ENCODE data around the gene CLCN1. TPM values are rescaled to one million over a fixed set of nuclear protein-coding genes. Genes with fewer than 3 reads are reported as not detected.

CLCN1 gene
- total and polyA plus RNA-seq, 2 of the 8 experiments (the other 6 are each of a cell fraction or from before 2014, with no cell fraction given) = 0.36 to 0.41 TPM

GRCh38 chr7:143380260-143380645 is 64.3 kb downstream of the CLCN1 start:
- H3K18ac ChIP-seq (ENCODE audit: extremely low read depth, low read length) = peak overlapping the region; percentile 93
- H3K36me3 ChIP-seq (ENCODE audit: control insufficient read depth in 2 of 4, insufficient read depth in 4 of 4, low read length in 3 of 4) = peaks cover 3 to 27% (median 10%) of the 10 kb centered on the region in 4 experiments; a peak in 7 of 8 replicates
- 3% methylated on average over 29 of the region's 35 CpGs; no CpG with 5 or more reads in 1 of the 2 experiments for WGBS, 2 experiments (ENCODE audit: extremely low coverage in 1 of 2, insufficient coverage in 1 of 2, insufficient read length in 1 of 2, insufficient replicate concordance in 2 of 2, low coverage in 1 of 2, low lambda C conversion rate in 2 of 2, missing lambda C conversion rate in 1 of 2)
- H4K5ac ChIP-seq (ENCODE audit: insufficient read length, low read depth, low read length) = peak overlapping the region; percentile 47
- H3K4ac ChIP-seq (replicated peaks; ENCODE audit: insufficient read length, low read depth, low read length) = peak overlapping the region; percentile 32
- POLR2A ChIA-PET (ENCODE audit: partially characterized antibody) = interaction anchor here (0.6 to 19.0 kb wide), 6 partner anchors 13 to 1604 kb away, joined by 3 to 518 read pairs (median 8); partner anchors contain the start of genes CLCN1, EPHA1, FAM131B and TAS2R4
- peak overlapping the region; percentile 15 for H4K91ac ChIP-seq (replicated peaks; ENCODE audit: insufficient read length, low read length)
- peak overlapping the region; percentile 92; the same call in 1 of the 2 replicates for H2BK5ac ChIP-seq (ENCODE audit: low read depth, low read length)
- FAIRE-seq (no peak), DNase-seq (ENCODE audit: low read depth in 1 of 2, low spot score in 2 of 2) (peak; percentile 50 to 96)
- peaks cover 13 to 20% of the 10 kb centered on the region in 2 experiments for H4K20me1 ChIP-seq (replicated peaks in 1 of 2; ENCODE audit: control insufficient read depth in 1 of 2, insufficient read depth in 2 of 2, low read length in 2 of 2)
- H3K9me3 ChIP-seq (ENCODE audit: insufficient read depth in 2 of 2, low read depth in 1 of 2, low read length in 1 of 2) = no peaks in the 10 kb centered on the region
- peak overlapping the region; percentile 19 for H4K8ac ChIP-seq (ENCODE audit: extremely low read depth, insufficient read depth, low read length)
- H3K79me1 ChIP-seq (ENCODE audit: low read depth, low read length) = peaks cover 14% of the 10 kb centered on the region
- no peak overlapping the region for H3K14ac ChIP-seq (ENCODE audit: insufficient read length)
- H2AK5ac ChIP-seq (ENCODE audit: low read depth, low read length) = no peak overlapping the region
- H3K27me3 ChIP-seq (replicated peaks in 1 of 4; ENCODE audit: control insufficient read depth in 3 of 4, extremely low read depth in 1 of 4, insufficient read depth in 3 of 4, low read length in 3 of 4) = no peaks in the 10 kb centered on the region
- peak overlapping the region; percentile 93 for H3K27ac ChIP-seq (ENCODE audit: low read depth, low read length)
- H2AFZ ChIP-seq (ENCODE audit: low read length) = no peak overlapping the region
- H3K23ac ChIP-seq (ENCODE audit: insufficient read length) = no peak overlapping the region
- no peak overlapping the region for H2BK20ac ChIP-seq (ENCODE audit: low read length)
- peak overlapping the region; percentile 50; the same call in 1 of the 2 replicates for H2BK12ac ChIP-seq (ENCODE audit: low read depth, low read length)
- peak overlapping the region; percentile 54 to 93 for H3K4me2 ChIP-seq (ENCODE audit: insufficient read depth in 1 of 2, low read depth in 2 of 2, low read length in 2 of 2)
- peak overlapping the region; percentile 57 to 93 (median 82) for H3K9ac ChIP-seq (replicated peaks in 1 of 4; ENCODE audit: extremely low read depth in 1 of 4, low read depth in 3 of 4, low read length in 3 of 4)
- no peak overlapping the region for H2BK120ac ChIP-seq (replicated peaks; ENCODE audit: low read depth, low read length)
- CTCF ChIA-PET (ENCODE audit: partially characterized antibody) = interaction anchor here (0.6 to 17.5 kb wide), 24 partner anchors 10 to 378 kb away, joined by 3 to 359 read pairs (median 6); partner anchors contain the start of genes EPHA1 and FAM131B
- H3K56ac ChIP-seq (replicated peaks; ENCODE audit: insufficient read length, low read depth, low read length) = peak overlapping the region; percentile 89
- H2BK15ac ChIP-seq (ENCODE audit: low read length) = 0 out of 2 replicates have a peak overlapping the region, but pooled peaks have one; percentile 72
- H3K4me3 ChIP-seq (ENCODE audit: extremely low read depth in 1 of 4, insufficient read depth in 2 of 4, low read depth in 3 of 4, low read length in 4 of 4) = peak overlapping the region; percentile 76 to 100 (median 88)
- peaks cover 5 to 17% (median 6%) of the 10 kb centered on the region in 4 experiments for H3K4me1 ChIP-seq (replicated peaks in 1 of 4; ENCODE audit: control insufficient read depth in 3 of 4, insufficient read depth in 4 of 4, low read length in 3 of 4)
- peaks cover 3 to 46% of the 10 kb centered on the region in 2 experiments; a peak in 3 of 4 replicates for H3K79me2 ChIP-seq (ENCODE audit: control insufficient read depth in 1 of 2, insufficient read depth in 2 of 2, low read length in 2 of 2)
- H3K23me2 ChIP-seq (ENCODE audit: low read depth, low read length) = peaks cover 6% of the 10 kb centered on the region; the same call in 1 of the 2 replicates
- TF ChIP-seq MAX (IDR thresholded peaks at IDR 0.05) (peak; percentile 18; the same call in 1 of the 2 replicates), EP300 (IDR thresholded peaks at IDR 0.05; ENCODE audit: borderline replicate concordance in 1 of 2, low read depth in 2 of 2, low read length in 2 of 2) (no peak), RNF2 (IDR thresholded peaks at IDR 0.05; ENCODE audit: borderline replicate concordance, low read depth, low read length, missing control alignments, poor library complexity, severe bottlenecking) (no peak), TAF7 (optimal IDR thresholded peaks at IDR 0.05; ENCODE audit: borderline replicate concordance, low read depth, low read length) (peak; percentile 28), BRCA1 (IDR thresholded peaks at IDR 0.05; ENCODE audit: low read depth, low read length) (no peak), ASH2L (IDR thresholded peaks at IDR 0.05; ENCODE audit: low read length) (no peak), SP4 (IDR thresholded peaks at IDR 0.05; ENCODE audit: low read length) (no peak), CREB1 (IDR thresholded peaks at IDR 0.05) (peak; percentile 36; the same call in 1 of the 2 replicates), CTCF (IDR thresholded peaks at IDR 0.05; ENCODE audit: control extremely low read depth in 1 of 3, insufficient read depth in 1 of 3, low read depth in 1 of 3, low read length in 3 of 3) (peak in 2 of 3 experiments; percentile 74 to 75; a peak in 3 of 4 replicates)
